K562 (cell line): Measurements from ENCODE around the gene PRKCB. TPM values are rescaled to one million over a fixed set of nuclear protein-coding genes. Genes with fewer than 3 reads are reported as not detected.

Experiments used
- CCNT2 ChIP-seq: IDR thresholded peaks from 2 replicates; pipeline ENCODE4 v1.6.1; 2011; ENCODE audit warnings: borderline replicate concordance, low read depth, mild to moderate bottlenecking, moderate library complexity, mixed read lengths, low read length; ENCODE audit not compliant: insufficient read length; ENCODE audit errors: extremely low read depth
- DIDO1 ChIP-seq: fragments of 450-650 bp; IDR thresholded peaks from 2 replicates; pipeline ENCODE4 v1.6.1; 2016; ENCODE audit warnings: low read depth, missing biosample characterization, missing genetic modification characterization
- DPF2 ChIP-seq: fragments of 450-650 bp; IDR thresholded peaks from 2 replicates; pipeline ENCODE4 v1.6.1; 2016
- E2F6 ChIP-seq, 2 experiments: IDR thresholded peaks; 2 replicates each; pipeline ENCODE4 v1.6.1; 2011; ENCODE audit warnings: borderline replicate concordance in 1 of 2, control low read depth in 1 of 2, low read depth in 1 of 2, low read length in 1 of 2, mild to moderate bottlenecking in 1 of 2, mixed read lengths in 1 of 2, moderate library complexity in 1 of 2; ENCODE audit not compliant: insufficient read depth in 1 of 2, insufficient read length in 1 of 2, poor library complexity in 1 of 2, severe bottlenecking in 1 of 2; ENCODE audit errors: extremely low read depth in 1 of 2
- ETV6 ChIP-seq, 3 experiments: fragments of 150-350 bp in 1 of 3; sonication (generic) in 1 of 3; formaldehyde crosslinking in 1 of 3; IDR thresholded peaks; 2 replicates each; pipeline versions ENCODE4 v1.6.1 to v1.8.0; 2014 to 2022; ENCODE audit warnings: borderline replicate concordance in 2 of 3, low read depth in 2 of 3, antibody characterized with exemption in 1 of 3, low read length in 1 of 3, mild to moderate bottlenecking in 1 of 3, missing genetic modification reagents in 1 of 3
- FOXK1 ChIP-seq: sonication (generic); formaldehyde crosslinking; IDR thresholded peaks from 2 replicates; pipeline ENCODE4 v1.8.0; 2022; ENCODE audit warnings: missing genetic modification reagents, mild to moderate bottlenecking, borderline replicate concordance
- HIVEP1 ChIP-seq: fragments of 250-450 bp; sonication (Bioruptor Pico); IDR thresholded peaks from 2 replicates; pipeline ENCODE4 v1.4.0; 2020; ENCODE audit warnings: mild to moderate bottlenecking
- HMG20B ChIP-seq: fragments of 250-450 bp; sonication (Bioruptor Pico); IDR thresholded peaks from 2 replicates; pipeline ENCODE4 v1.5.0; 2021; ENCODE audit warnings: mild to moderate bottlenecking
- HOXB6 ChIP-seq: fragments of 250-450 bp; sonication (Bioruptor Pico); IDR thresholded peaks from 2 replicates; pipeline ENCODE4 v1.5.1; 2022; ENCODE audit warnings: mild to moderate bottlenecking, borderline replicate concordance
- IFI16 ChIP-seq: fragments of 250-450 bp; sonication (Bioruptor Pico); IDR thresholded peaks from 2 replicates; pipeline ENCODE4 v2.1.2; 2022; ENCODE audit warnings: mild to moderate bottlenecking, inconsistent platforms
- JUN ChIP-seq, 2 experiments: sonication (generic) in 1 of 2; formaldehyde crosslinking in 1 of 2; IDR thresholded peaks; 2 replicates each; pipeline versions ENCODE4 v1.6.1 to v1.8.0; 2012 to 2022; ENCODE audit warnings: borderline replicate concordance in 2 of 2, mild to moderate bottlenecking in 2 of 2, improper control_type of control experiment in 1 of 2, low read depth in 1 of 2, low read length in 1 of 2, missing genetic modification reagents in 1 of 2
- KDM1A ChIP-seq, 2 experiments: fragments of 450-650 bp; IDR thresholded peaks; 2 replicates each; pipeline ENCODE4 v1.6.1; 2016; ENCODE audit warnings: mild to moderate bottlenecking in 2 of 2
- KLF13 ChIP-seq: fragments of 450-650 bp; IDR thresholded peaks from 2 replicates; pipeline ENCODE4 v1.6.1; 2016; ENCODE audit warnings: missing genetic modification characterization, low read depth, mild to moderate bottlenecking, missing compliant biosample characterization, moderate library complexity, borderline replicate concordance
- MCM5 ChIP-seq: fragments of 450-650 bp; IDR thresholded peaks from 2 replicates; pipeline ENCODE4 v1.6.1; 2016; ENCODE audit warnings: low read depth
- MIER1 ChIP-seq: fragments of 450-650 bp; IDR thresholded peaks from 2 replicates; pipeline ENCODE4 v1.6.1; 2016; ENCODE audit warnings: antibody characterized with exemption, mild to moderate bottlenecking, low read depth
- MXI1 ChIP-seq: IDR thresholded peaks from 2 replicates; pipeline ENCODE4 v1.6.1; 2011; ENCODE audit warnings: low read depth, mild to moderate bottlenecking, improper control_type of control experiment, low read length
- NEUROD1 ChIP-seq: fragments of 150-350 bp; IDR thresholded peaks from 2 replicates; pipeline ENCODE4 v1.6.1; 2014; ENCODE audit warnings: borderline replicate concordance, low read length, low read depth; ENCODE audit not compliant: partially characterized antibody
- PHF21A ChIP-seq: fragments of 450-650 bp; IDR thresholded peaks from 2 replicates; pipeline ENCODE4 v1.6.1; 2017; ENCODE audit warnings: low read depth, borderline replicate concordance
- RAD21 ChIP-seq, 2 experiments: fragments of 250-450 bp in 1 of 2; fragments of 450-650 bp in 1 of 2; sonication (Bioruptor Pico) in 1 of 2; formaldehyde crosslinking in 1 of 2; IDR thresholded peaks in 1 of 2; conservative IDR thresholded peaks in 1 of 2; 2 replicates each; pipeline versions ENCODE4 v1.4.0 to v1.8.0; 2020 to 2022; ENCODE audit warnings: mild to moderate bottlenecking in 2 of 2, moderate library complexity in 1 of 2
- RNF219 ChIP-seq: fragments of 250-450 bp; sonication (Bioruptor Pico); IDR thresholded peaks from 2 replicates; pipeline ENCODE4 v1.5.0; 2022; ENCODE audit warnings: mild to moderate bottlenecking
- ZC3H8 ChIP-seq: fragments of 450-650 bp; IDR thresholded peaks from 2 replicates; pipeline ENCODE4 v1.6.1; 2017
- ZNF384 ChIP-seq: IDR thresholded peaks from 2 replicates; pipeline ENCODE4 v1.6.1; 2012; ENCODE audit warnings: low read depth, low read length, improper control_type of control experiment
- ZNF699 ChIP-seq: fragments of 250-450 bp; sonication (Bioruptor Pico); IDR thresholded peaks from 2 replicates; pipeline ENCODE4 v1.8.0; 2021; ENCODE audit warnings: mild to moderate bottlenecking, moderate library complexity; ENCODE audit not compliant: insufficient replicate concordance
- polyA plus RNA-seq, 8 experiments: library from polyadenylated mRNA; depleted of rRNA in 4 of 8; stranded (reverse) in 5 of 8; unstranded in 3 of 8; fragments of >200 nt; fragmentation: Nextera tagmentation in 2 of 8; fragmentation: Illumina TruSeq in 1 of 8; extraction: Ambion mirVana in 2 of 8; extraction: Trizol in 1 of 8; gene quantifications; 2 replicates each; pipeline versions ENCODE4 v1.2.1 to v1.2.3, GENCODE V29; 2011 to 2014; ENCODE audit warnings: inconsistent platforms in 1 of 8, missing spikeins in 1 of 8
- total RNA-seq, 7 experiments: library from RNA; depleted of rRNA in 6 of 7; stranded (reverse); fragments of >200 nt in 6 of 7; fragmentation: Illumina TruSeq in 2 of 7; extraction: Trizol in 2 of 7; gene quantifications; 2 replicates each; pipeline versions ENCODE4 v1.2.1 to v1.2.3, GENCODE V29; 2011 to 2021; ENCODE audit warnings: low replicate concordance in 1 of 7

The PRKCB gene
- total and polyA plus RNA-seq, 9 of the 15 experiments (the other 6 are each of a cell fraction or from before 2014, with no cell fraction given): 49.9 to 276 (median 148) TPM

- no peak for TF ChIP-seq ZNF699 (CRISPR knock-in tag)
- TF ChIP-seq HIVEP1 (CRISPR knock-in tag): no peak
- TF ChIP-seq ZNF384: peak; percentile 95
- peak; percentile 91 for TF ChIP-seq ZC3H8
- no peak for TF ChIP-seq DIDO1 (tag)
- peak; percentile 48; the same call in 1 of the 2 replicates for TF ChIP-seq JUN (IDR thresholded peaks at IDR 0.05; ENCODE audit: borderline replicate concordance, low read depth, low read length)
- TF ChIP-seq JUN (CRISPR knock-in tag; IDR thresholded peaks at IDR 0.05; ENCODE audit: borderline replicate concordance): no peak
- no peak for TF ChIP-seq MCM5
- TF ChIP-seq HMG20B (CRISPR knock-in tag): no peak
- no peak for TF ChIP-seq E2F6 (IDR thresholded peaks at IDR 0.05; ENCODE audit: borderline replicate concordance in 1 of 2, extremely low read depth in 1 of 2, insufficient read depth in 1 of 2, insufficient read length in 1 of 2, low read depth in 1 of 2, low read length in 1 of 2, poor library complexity in 1 of 2, severe bottlenecking in 1 of 2)
- no peak for TF ChIP-seq IFI16 (CRISPR knock-in tag)
- TF ChIP-seq ETV6 (IDR thresholded peaks at IDR 0.05; ENCODE audit: borderline replicate concordance in 1 of 2, low read depth in 2 of 2, low read length in 1 of 2): peak in 1 of 2 experiments; percentile 57; a peak in 1 of 4 replicates
- TF ChIP-seq ETV6 (CRISPR knock-in tag; IDR thresholded peaks at IDR 0.05; ENCODE audit: borderline replicate concordance): no peak
- TF ChIP-seq RNF219 (CRISPR knock-in tag): no peak
- TF ChIP-seq KDM1A (IDR thresholded peaks at IDR 0.05): peak; percentile 97 to 98
- TF ChIP-seq MIER1: peak; percentile 64
- TF ChIP-seq KLF13 (tag): no peak
- no peak for TF ChIP-seq PHF21A
- peak; percentile 65 for TF ChIP-seq CCNT2
- TF ChIP-seq MXI1: 0 out of 2 replicates have a peak, but pooled peaks have one; percentile 32
- peak; percentile 98 for TF ChIP-seq DPF2
- TF ChIP-seq RAD21 (CRISPR knock-in tag; conservative IDR thresholded peaks at IDR 0.05 in 1 of 2, IDR thresholded peaks at IDR 0.05 in 1 of 2): no peak
- no peak for TF ChIP-seq HOXB6 (CRISPR knock-in tag)
- no peak for TF ChIP-seq FOXK1 (CRISPR knock-in tag)
- peak; percentile 17 for TF ChIP-seq NEUROD1
Observed at GRCh38 chr16:24135624-24136565, 300.1 kb downstream of the PRKCB start (continued).
